HG03460 (cell line): Measurements from ENCODE around the gene DGKG.

Experiments
- ATAC-seq: cut with Tn5 transposase; IDR thresholded peaks from one replicate; pipeline ENCODE4 v1.9.1; 2021; ENCODE audit not compliant: unreplicated experiment

DGKG gene

DNA sequence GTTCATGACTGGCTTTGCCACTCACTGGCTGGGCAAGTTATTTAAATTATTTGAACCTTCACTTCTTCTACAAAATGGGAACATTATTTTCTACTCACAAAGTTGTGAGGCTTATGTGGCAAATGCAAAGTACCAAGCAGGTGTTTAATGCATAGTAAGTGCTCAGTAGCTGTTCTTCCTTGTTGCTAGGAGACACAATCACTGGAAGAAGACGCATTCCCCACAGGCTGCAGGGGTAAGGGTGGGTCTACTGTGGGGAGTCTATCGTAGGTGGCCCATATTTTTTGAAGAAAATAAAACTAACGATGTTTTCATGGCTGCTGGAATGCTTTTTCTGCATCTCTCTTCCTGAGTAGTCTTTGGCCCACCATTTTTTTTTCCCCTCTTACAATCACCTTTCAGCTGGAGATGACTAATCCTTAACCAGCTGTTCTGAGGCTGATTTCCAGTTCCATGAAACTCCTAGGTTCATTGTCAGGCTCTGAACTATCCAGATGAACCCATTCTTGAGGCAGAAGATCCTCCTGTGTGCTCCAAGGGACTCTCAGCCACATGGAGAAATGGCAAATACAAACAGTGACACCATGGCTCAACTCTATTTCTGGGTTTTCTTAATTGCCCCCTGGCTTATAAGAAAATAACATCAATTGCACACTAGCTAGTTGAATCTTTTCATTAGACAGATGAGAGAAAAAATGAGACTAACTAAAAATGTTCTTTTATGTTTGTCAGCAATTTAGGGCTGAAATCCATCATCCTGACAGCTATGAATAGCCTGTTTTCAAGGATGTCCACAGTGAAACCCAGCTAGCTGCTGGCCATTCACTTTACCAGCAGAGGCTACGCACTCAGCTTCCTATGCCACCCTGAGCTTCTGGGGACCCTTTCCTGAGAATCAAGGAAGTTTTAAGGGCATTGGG, 144.9 kb downstream of the DGKG start:
- ATAC-seq, result peak; percentile 8

- no peak for ATAC-seq
These were observed 147.4 kb downstream of the DGKG start for GRCh38 chr3:186214670-186215069.

DNA sequence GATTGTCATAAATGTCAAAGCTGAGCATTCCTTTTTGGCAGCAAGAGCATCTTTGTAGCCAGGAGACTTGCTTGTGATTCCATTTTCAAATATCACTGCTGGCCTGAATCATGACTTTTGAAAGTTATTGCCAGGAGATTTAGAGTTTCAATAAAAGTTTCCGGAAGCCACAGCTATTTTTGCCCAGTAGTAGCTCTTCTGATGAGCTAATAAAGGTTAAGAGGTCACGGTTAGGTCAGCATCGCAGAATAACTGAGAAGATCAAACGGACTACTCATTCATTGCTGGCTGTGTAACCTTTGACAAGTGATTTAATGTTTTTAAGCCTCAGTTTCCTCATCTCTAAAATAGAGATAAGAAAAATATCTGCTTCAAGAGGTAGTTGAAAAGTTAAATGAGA, 148.1 kb downstream of the DGKG start:
- ATAC-seq, result no peak

DNA sequence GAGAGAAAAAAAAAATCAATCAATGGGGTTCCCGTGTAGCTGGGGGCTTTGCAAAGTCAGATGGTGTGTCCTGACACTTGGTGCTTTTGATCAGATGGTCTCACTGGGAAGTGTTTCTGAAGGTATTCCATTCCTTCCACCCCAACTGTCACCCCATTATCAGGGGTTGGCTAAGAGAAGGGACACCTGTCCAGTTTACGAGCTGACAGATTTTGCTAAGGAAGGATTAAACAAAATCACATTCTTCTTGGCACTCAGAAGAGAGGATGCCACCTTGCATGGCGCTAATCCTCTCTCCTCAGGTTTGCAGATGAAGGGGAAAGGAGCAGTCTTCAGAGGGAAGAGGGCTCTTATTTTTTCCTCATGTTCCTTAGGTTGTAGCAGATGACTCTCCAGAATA, 149.4 kb downstream of the DGKG start:
- no peak for ATAC-seq

GRCh38 chr3:186210852-186211500, 151.1 kb downstream of the DGKG start:
- ATAC-seq, result no peak

DNA sequence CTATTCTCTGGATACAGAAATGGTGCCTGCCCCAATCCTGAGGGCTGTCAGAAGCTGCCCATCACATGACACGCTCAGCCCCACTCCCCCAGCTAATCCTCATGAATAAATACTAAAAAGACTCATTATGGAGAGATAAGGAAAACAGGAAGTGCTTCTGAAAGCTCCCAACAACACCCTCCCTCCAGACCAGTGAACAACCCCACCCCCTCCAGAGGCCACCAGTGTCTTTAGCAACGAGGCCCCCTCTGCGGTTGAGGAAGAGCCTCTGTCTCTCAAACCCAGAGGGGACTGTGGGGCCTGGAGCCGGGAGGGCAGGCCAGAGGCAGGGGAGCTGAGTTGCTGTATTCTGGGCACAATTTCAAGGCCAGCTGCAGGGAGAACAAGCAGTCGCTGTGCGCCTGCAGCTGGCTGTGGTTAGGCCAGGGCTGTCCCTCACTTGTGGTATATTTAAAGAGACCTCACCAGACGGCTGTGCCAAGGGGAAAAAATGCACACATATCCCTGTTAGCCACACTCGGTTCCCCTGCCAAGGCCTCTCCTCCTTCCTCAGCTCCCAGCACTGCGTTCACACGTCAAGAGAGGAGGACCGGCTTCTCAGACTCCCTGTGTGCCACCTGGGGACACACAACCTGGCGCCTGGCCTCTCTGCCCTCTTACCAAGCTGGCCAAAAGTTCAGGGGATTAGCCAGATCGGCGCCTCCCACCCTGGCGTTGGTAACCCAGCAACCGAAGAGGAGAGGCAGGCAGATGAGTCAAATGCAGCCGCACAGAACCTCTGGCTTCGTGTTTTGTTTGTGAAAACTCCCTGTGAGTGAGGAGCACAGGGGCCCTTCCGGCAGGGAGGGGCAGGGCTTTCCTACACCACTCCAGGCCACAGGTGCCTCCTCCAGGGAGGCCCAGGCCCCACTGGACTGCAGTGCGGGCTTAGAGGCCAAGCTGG, 152.0 kb downstream of the DGKG start:
- ATAC-seq, result peak; percentile 52

GRCh38 chr3:186208296-186208989, 153.6 kb downstream of the DGKG start:
- ATAC-seq, result no peak

DNA sequence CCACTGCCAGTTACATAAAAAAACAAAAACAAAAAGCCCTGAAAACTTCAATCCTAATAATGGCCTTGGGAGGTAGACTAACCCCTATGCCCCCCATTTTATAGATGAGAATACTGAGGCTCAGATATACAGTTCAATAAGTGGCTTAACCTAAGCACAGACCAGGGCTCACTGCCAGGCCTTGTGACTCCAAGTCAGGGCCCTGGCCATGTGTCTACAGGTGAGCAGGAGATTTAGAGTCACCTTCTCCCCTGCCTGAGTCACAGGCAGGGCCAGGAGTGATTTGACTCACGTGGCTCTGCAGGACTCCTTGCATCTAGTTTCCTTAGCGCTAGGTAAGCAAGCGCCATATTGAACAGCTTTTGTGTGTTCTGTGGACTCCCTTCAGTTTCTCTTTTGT, 154.5 kb downstream of the DGKG start:
- ATAC-seq, result no peak

GRCh38 chr3:186200726-186201125, 161.3 kb downstream of the DGKG start:
- ATAC-seq, result no peak

DNA sequence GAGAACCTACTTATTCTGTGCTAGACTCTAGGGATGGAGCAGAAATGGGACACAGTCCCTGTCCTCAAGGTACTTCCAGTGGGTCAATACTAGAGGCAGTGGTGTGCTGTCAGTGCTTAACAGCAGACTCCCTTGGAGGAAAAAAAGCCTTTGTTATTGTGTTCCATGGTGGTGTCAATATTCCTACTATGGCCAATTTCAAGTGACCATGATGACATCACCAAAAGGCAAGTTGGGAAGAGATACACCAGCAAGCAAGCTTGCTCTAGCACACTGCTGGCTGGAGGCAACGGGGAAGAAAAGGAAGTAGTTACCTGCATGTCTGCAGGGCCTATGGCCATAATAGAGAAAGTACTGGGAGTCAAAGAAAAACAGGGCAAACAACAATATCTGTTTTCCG, 163.6 kb downstream of the DGKG start:
- no peak for ATAC-seq

DNA sequence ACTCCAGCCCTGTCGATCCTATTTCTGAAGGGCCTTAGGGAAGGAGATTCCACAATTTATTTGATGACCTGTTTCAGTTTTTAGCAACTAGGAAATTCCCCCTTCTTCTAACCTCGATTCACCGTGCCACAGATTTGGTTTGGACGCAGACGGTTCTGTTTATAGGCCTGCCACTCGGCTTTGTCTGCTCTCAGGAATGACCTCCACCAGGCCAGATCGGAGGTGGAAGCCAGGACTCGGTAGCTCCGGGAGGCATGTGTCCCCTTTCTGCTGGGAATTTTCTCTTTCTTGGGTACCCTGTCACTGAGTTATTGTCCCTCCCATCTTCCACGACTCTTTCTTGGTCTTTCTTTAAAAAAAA, 167.6 kb downstream of the DGKG start:
- no peak for ATAC-seq

GRCh38 chr3:186193534-186194450, 168.2 kb downstream of the DGKG start:
- ATAC-seq, result no peak

- no peak for ATAC-seq
These were observed 169.2 kb downstream of the DGKG start for GRCh38 chr3:186192823-186193222.

DNA sequence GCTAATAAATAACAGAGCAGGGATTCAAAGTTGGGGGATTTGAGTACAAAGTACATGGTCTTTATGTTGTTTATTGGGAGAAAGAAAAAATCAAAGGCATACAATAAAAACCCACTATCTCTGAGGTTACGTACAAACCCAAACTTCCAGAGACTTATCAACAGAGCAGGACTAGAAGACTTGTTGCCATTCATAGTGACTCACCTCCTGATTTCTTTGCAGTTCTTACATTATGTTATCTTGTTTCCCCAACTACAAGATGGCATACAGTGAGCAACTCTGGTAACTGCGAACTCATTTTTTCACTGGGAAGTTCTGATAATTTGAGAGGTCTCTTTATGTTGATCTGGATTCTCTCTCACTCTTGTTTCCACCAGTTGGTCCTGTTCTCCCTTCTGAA, 172.5 kb downstream of the DGKG start:
- ATAC-seq, result no peak

- no peak for ATAC-seq
These were observed 174.4 kb downstream of the DGKG start for GRCh38 chr3:186187401-186188275.

DNA sequence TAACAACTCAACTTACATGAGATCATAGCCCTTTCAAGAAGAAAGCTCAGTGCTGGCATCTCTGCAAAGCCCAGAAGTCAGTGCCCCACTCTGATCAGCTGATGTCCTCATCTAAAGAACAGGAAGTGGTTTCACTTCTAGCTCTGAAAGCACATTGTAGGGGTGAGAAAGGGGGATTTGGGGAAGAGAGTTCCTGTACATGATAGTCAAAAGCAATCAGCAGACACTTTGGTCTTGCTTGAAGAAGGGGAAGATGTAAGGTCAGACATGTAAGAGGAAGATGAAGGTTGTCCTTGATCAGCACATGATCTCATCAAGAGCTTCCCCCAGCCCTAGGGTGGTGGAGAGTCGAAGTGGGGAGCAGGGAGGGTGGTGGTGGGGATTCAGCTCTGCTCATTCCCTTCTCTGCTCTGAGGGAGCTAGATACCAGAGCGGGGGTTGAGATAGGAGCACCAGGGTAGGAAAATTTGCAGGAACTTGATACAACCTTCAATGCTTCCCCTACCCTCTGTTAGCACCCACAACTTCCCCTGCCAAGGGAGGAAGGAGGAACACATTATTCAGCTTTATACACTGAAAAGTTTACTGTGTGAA, 176.7 kb downstream of the DGKG start:
- ATAC-seq, result peak; percentile 71

DNA sequence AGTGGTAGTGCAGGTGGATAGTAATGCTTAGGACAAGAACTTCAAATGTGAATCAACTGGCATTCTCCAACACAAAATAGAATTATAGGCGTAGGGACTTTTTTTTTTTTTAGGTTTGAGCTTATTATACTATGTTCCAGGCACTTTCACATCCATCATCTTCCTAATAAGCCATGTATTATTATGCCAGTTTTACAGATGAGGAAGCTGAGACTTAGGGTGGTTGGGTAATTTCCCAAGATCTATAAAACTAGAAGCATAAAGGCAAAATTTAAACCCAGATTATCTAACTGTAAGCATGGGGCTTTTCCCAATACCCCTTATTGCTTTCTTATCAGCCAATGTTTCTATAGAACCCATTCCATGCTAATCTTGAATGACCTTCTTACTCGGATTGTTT, 178.0 kb downstream of the DGKG start:
- no peak for ATAC-seq

- ATAC-seq, result no peak
These were observed 179.2 kb downstream of the DGKG start for GRCh38 chr3:186182850-186183249.
